ENCODE measurements around the gene SIK2.

Gene SIK2

DNA sequence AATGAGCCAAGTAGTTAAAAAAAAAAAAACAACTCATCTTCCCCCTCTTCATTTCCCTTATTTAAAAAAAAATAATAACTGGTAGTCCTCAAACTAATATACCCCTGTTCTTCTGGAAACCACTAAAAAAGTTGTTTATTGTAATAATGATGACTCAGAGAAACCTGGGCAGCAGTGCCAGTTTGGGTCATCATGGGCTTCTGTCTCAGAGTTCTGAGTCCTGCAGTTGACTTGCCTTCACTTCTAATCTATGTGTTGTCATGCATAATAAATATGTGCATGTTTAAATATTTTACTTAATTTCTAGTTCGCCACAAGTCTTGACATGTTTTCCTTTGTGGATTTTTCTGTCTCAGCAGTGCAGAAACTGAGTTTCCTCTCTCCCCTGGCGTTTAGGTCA lies 117.1 kb downstream of the SIK2 start:
- Histone ChIP-seq H3K4me3 (ENCODE audit: low read depth in 1 of 2, low read length in 2 of 2) (no peak overlapping the region), H3K9me3 (ENCODE audit: insufficient read depth, low read length, severe bottlenecking) (no peaks in the 10 kb centered on the region), H3K27ac (ENCODE audit: low read length) (no peak overlapping the region), H3K9ac (ENCODE audit: low read depth, low read length) (no peak overlapping the region), H2AFZ (ENCODE audit: low read depth, low read length) (no peak overlapping the region), H4K20me1 (ENCODE audit: insufficient read depth, low read length) (no peaks in the 10 kb centered on the region; the same call in 1 of the 2 replicates), H3K79me2 (ENCODE audit: insufficient read depth, low read length) (no peaks in the 10 kb centered on the region), H3K27me3 (ENCODE audit: insufficient read depth, low read length, poor library complexity) (no peaks in the 10 kb centered on the region), H3K4me1 (ENCODE audit: insufficient read depth, low read length) (no peaks in the 10 kb centered on the region), H3K4me2 (ENCODE audit: insufficient read depth, low read length) (no peak overlapping the region), H3K36me3 (ENCODE audit: insufficient read depth, low read length) (peaks cover 82% of the 10 kb centered on the region)
- ATAC-seq (ENCODE audit: insufficient read depth, low read depth) (no peak), DNase-seq (no peak)
- no peak for TF ChIP-seq EZH2 (IDR thresholded peaks at IDR 0.05; ENCODE audit: borderline replicate concordance, low read depth, low read length, severe bottlenecking)

- Histone ChIP-seq H3K27me3 (ENCODE audit: insufficient read depth, low read length, poor library complexity) (no peaks in the 10 kb centered on the region), H3K27ac (ENCODE audit: low read length) (no peak overlapping the region), H4K20me1 (ENCODE audit: insufficient read depth, low read length) (no peaks in the 10 kb centered on the region; the same call in 1 of the 2 replicates), H3K9me3 (ENCODE audit: insufficient read depth, low read length, severe bottlenecking) (no peaks in the 10 kb centered on the region), H3K36me3 (ENCODE audit: insufficient read depth, low read length) (peaks cover 84% of the 10 kb centered on the region), H2AFZ (ENCODE audit: low read depth, low read length) (no peak overlapping the region), H3K4me3 (ENCODE audit: low read depth in 1 of 2, low read length in 2 of 2) (no peak overlapping the region), H3K4me1 (ENCODE audit: insufficient read depth, low read length) (no peaks in the 10 kb centered on the region), H3K79me2 (ENCODE audit: insufficient read depth, low read length) (no peaks in the 10 kb centered on the region), H3K4me2 (ENCODE audit: insufficient read depth, low read length) (no peak overlapping the region), H3K9ac (ENCODE audit: low read depth, low read length) (no peak overlapping the region)
- no peak for DNase-seq
- TF ChIP-seq CTCF (IDR thresholded peaks at IDR 0.05; ENCODE audit: borderline replicate concordance, extremely low read depth, low read length, poor library complexity, severe bottlenecking): no peak
- no peak for TF ChIP-seq EZH2 (IDR thresholded peaks at IDR 0.05; ENCODE audit: borderline replicate concordance, low read depth, low read length, severe bottlenecking)
- ATAC-seq (ENCODE audit: insufficient read depth, low read depth): no peak
Observed at GRCh38 chr11:111720801-111721494, 118.7 kb downstream of the SIK2 start.

DNA sequence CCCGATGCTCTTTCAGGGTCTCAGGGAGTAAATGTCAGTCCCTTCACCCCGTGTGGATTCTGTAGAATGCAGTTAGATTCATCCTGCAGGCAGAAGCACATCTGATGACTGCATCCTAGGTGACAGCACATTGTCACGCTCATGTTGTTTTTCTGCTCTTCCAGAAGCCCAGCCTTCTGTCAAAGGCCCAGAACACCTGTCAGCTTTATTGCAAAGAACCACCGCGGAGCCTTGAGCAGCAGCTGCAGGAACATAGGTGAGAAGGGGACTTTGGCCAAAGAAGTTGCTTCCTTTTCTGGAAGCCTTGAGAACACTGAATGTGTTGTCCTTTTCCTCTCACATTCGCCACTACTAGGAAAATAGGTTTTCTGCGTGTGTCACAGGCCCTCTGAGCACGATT lies 120.3 kb downstream of the SIK2 start:
- DNase-seq (no peak), ATAC-seq (ENCODE audit: insufficient read depth, low read depth) (no peak)
- H3K9ac ChIP-seq (ENCODE audit: low read depth, low read length): no peak overlapping the region
- no peak for TF ChIP-seq CTCF (IDR thresholded peaks at IDR 0.05; ENCODE audit: borderline replicate concordance, extremely low read depth, low read length, poor library complexity, severe bottlenecking)
- no peak for TF ChIP-seq EZH2 (IDR thresholded peaks at IDR 0.05; ENCODE audit: borderline replicate concordance, low read depth, low read length, severe bottlenecking)
- no peaks in the 10 kb centered on the region; the same call in 1 of the 2 replicates for H4K20me1 ChIP-seq (ENCODE audit: insufficient read depth, low read length)
- no peak overlapping the region for H3K4me3 ChIP-seq (ENCODE audit: low read depth in 1 of 2, low read length in 2 of 2)
- H3K4me2 ChIP-seq (ENCODE audit: insufficient read depth, low read length): no peak overlapping the region
- no peak overlapping the region for H2AFZ ChIP-seq (ENCODE audit: low read depth, low read length)
- H3K27me3 ChIP-seq (ENCODE audit: insufficient read depth, low read length, poor library complexity): no peaks in the 10 kb centered on the region
- H3K36me3 ChIP-seq (ENCODE audit: insufficient read depth, low read length): peaks cover 92% of the 10 kb centered on the region
- H3K79me2 ChIP-seq (ENCODE audit: insufficient read depth, low read length): no peaks in the 10 kb centered on the region
- H3K4me1 ChIP-seq (ENCODE audit: insufficient read depth, low read length): no peaks in the 10 kb centered on the region
- no peak overlapping the region for H3K27ac ChIP-seq (ENCODE audit: low read length)
- no peaks in the 10 kb centered on the region for H3K9me3 ChIP-seq (ENCODE audit: insufficient read depth, low read length, severe bottlenecking)

GRCh38 chr11:111723595-111723994 lies 121.3 kb downstream of the SIK2 start:
- no peak overlapping the region for H3K27ac ChIP-seq (ENCODE audit: low read length)

More at GRCh38 chr11:111723595-111723994, 121.3 kb downstream of the SIK2 start:
- no peak for DNase-seq
- Histone ChIP-seq H3K4me2 (ENCODE audit: insufficient read depth, low read length) (no peak overlapping the region), H3K9ac (ENCODE audit: low read depth, low read length) (no peak overlapping the region), H3K9me3 (ENCODE audit: insufficient read depth, low read length, severe bottlenecking) (no peaks in the 10 kb centered on the region), H3K4me1 (ENCODE audit: insufficient read depth, low read length) (no peaks in the 10 kb centered on the region), H3K79me2 (ENCODE audit: insufficient read depth, low read length) (no peaks in the 10 kb centered on the region), H4K20me1 (ENCODE audit: insufficient read depth, low read length) (no peaks in the 10 kb centered on the region), H3K36me3 (ENCODE audit: insufficient read depth, low read length) (peaks cover 88% of the 10 kb centered on the region), H2AFZ (ENCODE audit: low read depth, low read length) (no peak overlapping the region), H3K27me3 (ENCODE audit: insufficient read depth, low read length, poor library complexity) (no peaks in the 10 kb centered on the region), H3K4me3 (ENCODE audit: low read depth in 1 of 2, low read length in 2 of 2) (no peak overlapping the region)
- ATAC-seq (ENCODE audit: insufficient read depth, low read depth): no peak
- TF ChIP-seq CTCF (IDR thresholded peaks at IDR 0.05; ENCODE audit: borderline replicate concordance, extremely low read depth, low read length, poor library complexity, severe bottlenecking) (no peak), EZH2 (IDR thresholded peaks at IDR 0.05; ENCODE audit: borderline replicate concordance, low read depth, low read length, severe bottlenecking) (no peak)

All from DND-41 (cell line).